ENCODE data around the gene ANK3.

Gene ANK3

GRCh38 chr10:60389413-60390025, at the start of gene ANK3:
Gene ANK3, minus strand, starts transcription at chr10:60389875. Its CDS starts 337 bp downstream, at chr10:60389538.
- DNase-seq, result no peak

- peak in 1 of 2 experiments; percentile 8 for DNase-seq
These were observed 44.9 kb upstream of the ANK3 start for GRCh38 chr10:60434418-60435046.

- DNase-seq, result no peak
These were observed 44.0 kb upstream of the ANK3 start for GRCh38 chr10:60433684-60434083.

- DNase-seq, result no peak
These were observed 41.3 kb upstream of the ANK3 start for GRCh38 chr10:60430836-60431597.

- no peak for DNase-seq
These were observed 40.3 kb upstream of the ANK3 start for GRCh38 chr10:60430017-60430416.

- no peak for DNase-seq
These were observed 39.6 kb upstream of the ANK3 start for GRCh38 chr10:60429084-60429849.

GRCh38 chr10:60428387-60428737, 38.7 kb upstream of the ANK3 start:
- DNase-seq, result no peak

GRCh38 chr10:60427709-60428386, 38.2 kb upstream of the ANK3 start:
- DNase-seq, result no peak

GRCh38 chr10:60427148-60427547, 37.5 kb upstream of the ANK3 start:
- no peak for DNase-seq

- DNase-seq, result no peak
These were observed 36.8 kb upstream of the ANK3 start for GRCh38 chr10:60426425-60426824.

GRCh38 chr10:60425392-60426110, 35.9 kb upstream of the ANK3 start:
- DNase-seq, result no peak

GRCh38 chr10:60424971-60425370, 35.3 kb upstream of the ANK3 start:
- no peak for DNase-seq

- DNase-seq, result no peak
These were observed 34.2 kb upstream of the ANK3 start for GRCh38 chr10:60423920-60424319.

- no peak for DNase-seq
These were observed 33.1 kb upstream of the ANK3 start for GRCh38 chr10:60422809-60423208.

GRCh38 chr10:60420991-60421894, 31.6 kb upstream of the ANK3 start:
- DNase-seq, result no peak

GRCh38 chr10:60419249-60419648, 29.6 kb upstream of the ANK3 start:
- no peak for DNase-seq

- no peak for DNase-seq
These were observed 28.2 kb upstream of the ANK3 start for GRCh38 chr10:60417901-60418300.

- DNase-seq, result no peak
These were observed 27.3 kb upstream of the ANK3 start for GRCh38 chr10:60417024-60417423.

- DNase-seq, result no peak
These were observed 25.4 kb upstream of the ANK3 start for GRCh38 chr10:60414877-60415585.

- DNase-seq, result no peak
These were observed 24.4 kb upstream of the ANK3 start for GRCh38 chr10:60414111-60414510.

Measured in SHP77 (cell line).